GM06990 (cell line): Measurements from ENCODE around the gene SLC5A5.

Source experiments
- DNase-seq: peaks from one replicate; pipeline ENCODE4 v3.0.0-alpha.2; 2011; ENCODE audit not compliant: insufficient read length; ENCODE audit errors: extremely low read depth
- H3K27me3 ChIP-seq: replicated peaks from 2 replicates; pipeline ENCODE4 v1.6.0; 2011; ENCODE audit warnings: low read length; ENCODE audit not compliant: control insufficient read depth, insufficient read depth
- H3K36me3 ChIP-seq: 2 replicates; pipeline ENCODE4 v1.5.1; 2011; ENCODE audit warnings: low read length; ENCODE audit not compliant: control insufficient read depth, insufficient read depth
- H3K4me3 ChIP-seq: replicated peaks from 2 replicates; pipeline ENCODE4 v1.5.1; 2011; ENCODE audit warnings: low read depth, mild to moderate bottlenecking, control low read depth, low read length
- TF ChIP-seq, protein P1 (sequence below): IDR thresholded peaks from 2 replicates; pipeline ENCODE4 v1.5.1; 2011; ENCODE audit warnings: low read length, control low read depth, mild to moderate bottlenecking, inconsistent platforms; ENCODE audit not compliant: insufficient read depth, poor library complexity, severe bottlenecking

SLC5A5 gene

DNA sequence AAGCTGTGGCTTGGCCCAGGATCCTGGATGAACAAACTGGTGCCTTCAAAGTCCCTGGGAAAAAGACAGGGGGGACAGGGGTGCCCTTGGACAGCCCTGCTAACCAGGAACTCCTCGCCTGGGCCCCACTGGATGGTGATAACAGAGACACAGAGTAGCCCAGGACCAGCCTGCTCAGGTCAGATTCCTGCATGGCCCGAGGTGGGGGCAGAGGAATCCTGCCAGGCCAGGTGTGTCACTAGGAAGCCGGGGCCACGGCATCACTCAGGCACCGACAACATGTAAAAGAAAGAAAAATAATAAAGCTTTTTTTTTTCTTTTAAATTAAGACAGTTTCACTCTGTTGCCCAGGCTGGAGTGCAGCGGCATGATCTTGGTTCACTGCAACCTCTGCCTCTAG, 17.7 kb upstream of the SLC5A5 start:
- H3K4me3 ChIP-seq: no peak overlapping the region
- TF ChIP-seq, protein P1, sequence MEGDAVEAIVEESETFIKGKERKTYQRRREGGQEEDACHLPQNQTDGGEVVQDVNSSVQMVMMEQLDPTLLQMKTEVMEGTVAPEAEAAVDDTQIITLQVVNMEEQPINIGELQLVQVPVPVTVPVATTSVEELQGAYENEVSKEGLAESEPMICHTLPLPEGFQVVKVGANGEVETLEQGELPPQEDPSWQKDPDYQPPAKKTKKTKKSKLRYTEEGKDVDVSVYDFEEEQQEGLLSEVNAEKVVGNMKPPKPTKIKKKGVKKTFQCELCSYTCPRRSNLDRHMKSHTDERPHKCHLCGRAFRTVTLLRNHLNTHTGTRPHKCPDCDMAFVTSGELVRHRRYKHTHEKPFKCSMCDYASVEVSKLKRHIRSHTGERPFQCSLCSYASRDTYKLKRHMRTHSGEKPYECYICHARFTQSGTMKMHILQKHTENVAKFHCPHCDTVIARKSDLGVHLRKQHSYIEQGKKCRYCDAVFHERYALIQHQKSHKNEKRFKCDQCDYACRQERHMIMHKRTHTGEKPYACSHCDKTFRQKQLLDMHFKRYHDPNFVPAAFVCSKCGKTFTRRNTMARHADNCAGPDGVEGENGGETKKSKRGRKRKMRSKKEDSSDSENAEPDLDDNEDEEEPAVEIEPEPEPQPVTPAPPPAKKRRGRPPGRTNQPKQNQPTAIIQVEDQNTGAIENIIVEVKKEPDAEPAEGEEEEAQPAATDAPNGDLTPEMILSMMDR: no peak
- no peaks in the 10 kb centered on the region for H3K36me3 ChIP-seq
- DNase-seq: no peak
- H3K27me3 ChIP-seq: no peaks in the 10 kb centered on the region

DNA sequence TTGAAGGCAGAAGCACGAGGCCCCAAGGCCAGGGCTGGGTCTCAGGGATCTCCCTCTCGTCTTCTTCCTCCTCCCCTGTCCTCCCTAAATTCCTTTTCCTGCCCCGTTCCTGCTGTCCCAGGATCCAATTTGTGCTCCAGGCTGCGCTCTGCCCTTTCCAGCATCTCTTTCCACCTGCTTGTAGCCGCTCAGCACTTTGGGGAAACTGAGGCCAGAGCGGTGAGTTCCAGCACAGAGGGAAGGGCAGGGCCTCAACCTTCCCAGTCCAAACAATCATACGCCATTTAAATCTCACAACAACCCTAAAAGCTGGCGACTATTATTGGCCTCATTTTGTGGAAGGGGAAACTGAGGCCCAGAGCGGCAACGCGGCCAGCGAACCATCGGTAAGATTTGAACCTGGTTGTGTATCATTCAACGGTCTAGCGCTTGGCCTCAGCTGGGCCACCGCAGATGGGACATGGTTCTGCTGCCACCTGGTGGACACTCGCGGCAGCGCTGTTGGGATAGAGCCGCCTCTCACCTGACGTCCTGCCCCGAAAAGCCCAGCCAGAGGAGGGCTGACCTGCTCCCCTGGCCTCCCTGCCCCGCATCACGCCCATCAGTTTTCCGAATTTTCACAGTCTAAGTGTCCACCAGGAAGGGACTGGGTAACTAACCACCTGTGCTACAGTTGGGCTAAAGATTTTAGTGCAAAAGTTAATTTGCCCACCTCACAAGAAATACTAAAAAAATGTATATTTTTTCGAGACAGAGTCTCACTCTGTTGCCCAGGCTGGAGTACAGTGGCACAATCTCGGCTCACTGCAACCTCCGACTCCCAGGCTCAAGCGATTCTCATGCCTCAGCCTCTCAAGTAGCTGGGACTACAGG, 16.2 kb upstream of the SLC5A5 start:
- TF ChIP-seq, protein P1: peak; percentile 96
- Histone ChIP-seq H3K27me3 (no peaks in the 10 kb centered on the region), H3K4me3 (no peak overlapping the region), H3K36me3 (no peaks in the 10 kb centered on the region)
- peak; percentile 81 for DNase-seq

DNA sequence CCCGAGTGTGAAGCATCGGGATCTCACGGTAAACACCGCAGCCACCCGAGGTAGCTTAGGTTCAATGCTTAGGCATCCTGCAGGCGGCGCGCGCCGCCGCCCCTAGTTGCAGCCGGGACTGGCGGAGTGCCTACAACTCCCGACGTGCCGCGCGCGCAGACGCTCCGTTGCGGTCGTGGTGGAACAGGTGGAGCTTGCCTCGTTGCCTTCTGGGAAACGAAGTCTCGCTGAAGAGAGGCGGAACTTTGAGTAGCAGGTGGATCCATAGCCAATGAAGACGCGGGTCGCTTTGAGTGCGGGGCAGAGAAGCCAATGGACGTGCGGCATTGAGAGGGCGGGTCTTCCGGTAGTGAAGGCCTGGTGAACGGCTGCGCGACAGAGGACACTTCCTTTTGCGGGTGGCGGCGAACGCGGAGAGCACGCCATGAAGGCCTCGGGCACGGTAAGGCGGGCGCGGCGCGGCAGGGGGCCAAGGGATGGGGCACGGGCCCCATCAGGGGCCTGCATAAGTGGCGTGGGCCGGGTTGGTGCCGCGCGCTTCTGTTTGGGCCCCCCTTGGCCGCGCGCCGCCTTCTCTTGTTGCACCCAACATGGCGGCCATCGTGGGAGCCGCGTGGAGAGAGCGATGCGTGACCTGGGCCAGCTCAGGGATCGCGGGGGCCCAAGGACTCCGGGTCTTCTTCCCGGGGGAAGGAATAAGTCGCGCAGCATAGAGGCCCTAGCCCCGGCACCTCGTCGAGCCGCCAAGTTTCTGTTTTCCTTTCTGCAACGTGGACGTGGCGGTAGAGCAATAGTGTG, 12.0 kb upstream of the SLC5A5 start, which contains the start of gene RPL18A:
TSS of gene RPL18A (plus strand) at position 378 of the 798 bp plus-strand sequence. CDS start at position 425, 47 bp downstream.
- no peaks in the 10 kb centered on the region for H3K27me3 ChIP-seq
- DNase-seq: peak; percentile 100
- peaks cover 36% of the 10 kb centered on the region for H3K36me3 ChIP-seq
- TF ChIP-seq, protein P1: peak; percentile 95
- peak within 1 kb of the TSS; percentile 98 for H3K4me3 ChIP-seq

DNA sequence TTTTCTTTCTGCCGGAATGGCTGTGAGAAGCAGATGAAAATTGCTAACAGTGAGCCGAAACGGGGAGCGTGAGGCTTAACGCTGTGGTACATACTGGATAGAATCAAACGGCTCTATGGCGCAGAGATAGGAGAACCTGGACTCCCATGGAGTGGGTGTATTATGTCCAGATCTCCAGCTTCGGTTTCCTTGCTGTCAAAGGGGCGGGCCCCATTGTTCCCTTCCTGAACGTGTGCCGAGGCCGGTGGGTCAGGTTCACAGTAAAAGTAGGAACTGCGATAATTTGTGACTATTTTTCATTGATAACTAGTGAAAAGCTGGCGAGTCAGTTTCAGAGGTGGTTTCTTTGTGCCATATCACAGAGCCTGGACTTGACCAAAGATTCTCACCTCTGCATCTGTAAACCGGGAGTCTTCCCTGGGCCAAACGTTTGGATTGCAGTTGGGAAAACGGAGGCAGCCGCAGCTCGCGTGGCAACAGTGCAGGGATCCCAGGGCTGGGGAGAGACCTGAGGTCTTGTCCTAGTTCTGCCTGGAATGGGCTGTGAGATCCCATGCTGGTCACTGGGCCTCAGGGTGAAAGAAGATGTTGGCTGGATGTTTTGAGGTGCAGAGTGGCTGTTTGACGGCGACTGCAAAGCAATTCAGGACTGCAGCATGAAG, 11.3 kb upstream of the SLC5A5 start:
- Histone ChIP-seq H3K27me3 (no peaks in the 10 kb centered on the region), H3K4me3 (peak overlapping the region; percentile 98), H3K36me3 (peaks cover 36% of the 10 kb centered on the region)
- TF ChIP-seq, protein P1: no peak
- no peak for DNase-seq

DNA sequence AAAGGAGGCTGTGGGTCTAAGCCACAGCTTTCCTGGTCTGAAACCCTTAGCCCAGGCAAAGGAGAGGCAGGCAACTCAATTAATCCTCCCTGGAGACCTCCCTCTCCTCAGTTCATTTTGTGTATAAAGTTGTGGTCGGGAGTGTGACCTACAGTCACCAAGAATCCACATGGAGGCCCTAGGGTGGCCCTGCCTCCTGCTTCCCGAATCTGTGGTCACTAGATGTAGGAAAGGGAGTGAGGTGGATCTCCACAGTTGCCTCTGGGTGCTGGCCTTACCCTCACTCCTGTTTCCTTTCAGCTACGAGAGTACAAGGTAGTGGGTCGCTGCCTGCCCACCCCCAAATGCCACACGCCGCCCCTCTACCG, 10.8 kb upstream of the SLC5A5 start:
- Histone ChIP-seq H3K27me3 (no peaks in the 10 kb centered on the region), H3K4me3 (peak overlapping the region; percentile 98), H3K36me3 (peaks cover 36% of the 10 kb centered on the region)
- no peak for DNase-seq
- TF ChIP-seq, protein P1: no peak
